ENCODE results near the gene ELP4.

ELP4 gene

GRCh38 chr11:31764766-31765165, 255.2 kb downstream of the ELP4 start:
- no peak for DNase-seq (ENCODE audit: low read depth)
- no peak for TF ChIP-seq CTCF (IDR thresholded peaks at IDR 0.05; ENCODE audit: low read depth, low read length, missing control alignments)
- no peak overlapping the region for H3K4me3 ChIP-seq (ENCODE audit: low read depth, low read length)

- no peak for DNase-seq (ENCODE audit: low read depth)
- no peak for TF ChIP-seq CTCF (IDR thresholded peaks at IDR 0.05; ENCODE audit: low read depth, low read length, missing control alignments)
These were observed 257.5 kb downstream of the ELP4 start for GRCh38 chr11:31767066-31767465.

GRCh38 chr11:31767685-31768084, 258.1 kb downstream of the ELP4 start:
- H3K4me3 ChIP-seq (ENCODE audit: low read depth, low read length) = no peak overlapping the region
- no peak for DNase-seq (ENCODE audit: low read depth)
- TF ChIP-seq CTCF (IDR thresholded peaks at IDR 0.05; ENCODE audit: low read depth, low read length, missing control alignments) = no peak

More at GRCh38 chr11:31767066-31767465, 257.5 kb downstream of the ELP4 start:
- no peak overlapping the region for H3K4me3 ChIP-seq (ENCODE audit: low read depth, low read length)

GRCh38 chr11:31768749-31769640, 259.4 kb downstream of the ELP4 start:
- DNase-seq (ENCODE audit: low read depth) = no peak
- no peak for TF ChIP-seq CTCF (IDR thresholded peaks at IDR 0.05; ENCODE audit: low read depth, low read length, missing control alignments)
- no peak overlapping the region for H3K4me3 ChIP-seq (ENCODE audit: low read depth, low read length)

- TF ChIP-seq CTCF (IDR thresholded peaks at IDR 0.05; ENCODE audit: low read depth, low read length, missing control alignments) = no peak
- H3K4me3 ChIP-seq (ENCODE audit: low read depth, low read length) = no peak overlapping the region
- DNase-seq (ENCODE audit: low read depth) = no peak
These were observed 260.6 kb downstream of the ELP4 start for GRCh38 chr11:31770011-31770700.

GRCh38 chr11:31772412-31772811, 262.8 kb downstream of the ELP4 start:
- H3K4me3 ChIP-seq (ENCODE audit: low read depth, low read length) = no peak overlapping the region
- no peak for TF ChIP-seq CTCF (IDR thresholded peaks at IDR 0.05; ENCODE audit: low read depth, low read length, missing control alignments)
- DNase-seq (ENCODE audit: low read depth) = no peak

Measured in GM12864 (cell line).